Retinal pigment epithelial cell (primary cell): ENCODE measurements around the gene TSPAN32.

ENCODE experiments used
- DNase-seq: peaks from one replicate; pipeline ENCODE4 v3.0.0-alpha.2; 2010; ENCODE audit warnings: low read depth
- H3K4me3 ChIP-seq: 2 replicates; pipeline ENCODE4 v1.5.1; 2011; ENCODE audit warnings: mild to moderate bottlenecking, low read length, control low read depth, moderate library complexity
- TF ChIP-seq, protein P1 (sequence below): conservative IDR thresholded peaks from 2 replicates; pipeline ENCODE4 v1.5.1; 2011; ENCODE audit warnings: low read depth, low read length, control low read depth, inconsistent platforms

Gene TSPAN32

DNA sequence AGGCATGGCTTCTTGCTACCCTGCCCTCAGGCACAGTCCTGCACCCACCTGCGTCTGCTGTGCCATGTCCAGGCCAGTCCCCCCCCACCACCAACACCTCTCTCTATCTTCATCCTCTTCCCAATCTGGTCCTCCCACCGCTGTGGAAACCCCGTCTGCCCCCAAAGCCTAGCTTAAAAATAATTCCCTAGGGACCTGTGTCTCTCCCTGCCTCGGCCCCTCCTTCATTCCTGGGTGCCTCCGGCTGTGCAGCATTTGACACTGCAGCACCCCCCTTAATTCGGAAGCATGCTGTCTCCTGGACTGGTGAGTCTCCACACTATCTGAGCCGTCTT, 28.9 kb upstream of the TSPAN32 start:
- no peak for DNase-seq
- no peak overlapping the region for H3K4me3 ChIP-seq
- TF ChIP-seq, protein P1, sequence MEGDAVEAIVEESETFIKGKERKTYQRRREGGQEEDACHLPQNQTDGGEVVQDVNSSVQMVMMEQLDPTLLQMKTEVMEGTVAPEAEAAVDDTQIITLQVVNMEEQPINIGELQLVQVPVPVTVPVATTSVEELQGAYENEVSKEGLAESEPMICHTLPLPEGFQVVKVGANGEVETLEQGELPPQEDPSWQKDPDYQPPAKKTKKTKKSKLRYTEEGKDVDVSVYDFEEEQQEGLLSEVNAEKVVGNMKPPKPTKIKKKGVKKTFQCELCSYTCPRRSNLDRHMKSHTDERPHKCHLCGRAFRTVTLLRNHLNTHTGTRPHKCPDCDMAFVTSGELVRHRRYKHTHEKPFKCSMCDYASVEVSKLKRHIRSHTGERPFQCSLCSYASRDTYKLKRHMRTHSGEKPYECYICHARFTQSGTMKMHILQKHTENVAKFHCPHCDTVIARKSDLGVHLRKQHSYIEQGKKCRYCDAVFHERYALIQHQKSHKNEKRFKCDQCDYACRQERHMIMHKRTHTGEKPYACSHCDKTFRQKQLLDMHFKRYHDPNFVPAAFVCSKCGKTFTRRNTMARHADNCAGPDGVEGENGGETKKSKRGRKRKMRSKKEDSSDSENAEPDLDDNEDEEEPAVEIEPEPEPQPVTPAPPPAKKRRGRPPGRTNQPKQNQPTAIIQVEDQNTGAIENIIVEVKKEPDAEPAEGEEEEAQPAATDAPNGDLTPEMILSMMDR, result no peak

DNA sequence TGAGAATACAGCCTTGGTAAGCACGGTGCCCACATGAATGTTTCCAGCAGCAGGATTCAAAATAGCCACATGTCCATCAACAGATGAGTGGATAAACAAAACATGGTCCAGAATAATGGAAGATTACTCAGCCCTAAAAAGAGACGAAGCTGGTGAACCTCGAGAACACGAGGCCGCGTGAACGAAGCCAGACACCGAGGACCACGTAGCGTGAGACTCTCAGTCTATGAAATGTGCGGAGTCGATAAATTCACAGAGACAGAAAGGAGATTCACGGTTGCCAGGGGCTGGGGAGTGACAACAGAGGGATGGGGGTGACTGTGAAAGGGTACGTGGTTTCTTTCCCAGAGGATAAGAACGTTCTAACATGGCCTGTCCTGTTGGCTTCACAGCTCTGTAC, 28.5 kb upstream of the TSPAN32 start:
- no peak for DNase-seq
- TF ChIP-seq, protein P1, result no peak
- H3K4me3 ChIP-seq, result no peak overlapping the region

DNA sequence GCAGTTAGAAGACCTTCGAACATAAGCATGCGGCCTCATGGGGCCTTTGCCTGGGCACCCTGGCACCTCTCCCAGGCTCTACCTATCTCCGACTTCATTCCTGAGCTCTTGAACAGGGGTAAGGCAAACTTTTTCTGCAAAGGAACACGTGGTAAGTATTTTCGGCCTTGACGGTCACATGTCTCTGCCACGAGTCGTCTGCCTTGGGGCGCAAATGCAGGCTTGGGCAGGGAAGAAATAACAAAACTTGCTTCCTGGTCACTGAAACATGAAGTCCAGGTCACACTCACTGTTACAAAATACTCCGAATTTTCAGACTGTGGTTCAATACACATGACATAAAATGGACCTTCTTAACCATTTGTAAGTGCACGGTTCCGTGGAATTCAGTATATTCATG, 28.0 kb upstream of the TSPAN32 start:
- TF ChIP-seq, protein P1, result no peak
- H3K4me3 ChIP-seq, result no peak overlapping the region
- DNase-seq, result no peak

DNA sequence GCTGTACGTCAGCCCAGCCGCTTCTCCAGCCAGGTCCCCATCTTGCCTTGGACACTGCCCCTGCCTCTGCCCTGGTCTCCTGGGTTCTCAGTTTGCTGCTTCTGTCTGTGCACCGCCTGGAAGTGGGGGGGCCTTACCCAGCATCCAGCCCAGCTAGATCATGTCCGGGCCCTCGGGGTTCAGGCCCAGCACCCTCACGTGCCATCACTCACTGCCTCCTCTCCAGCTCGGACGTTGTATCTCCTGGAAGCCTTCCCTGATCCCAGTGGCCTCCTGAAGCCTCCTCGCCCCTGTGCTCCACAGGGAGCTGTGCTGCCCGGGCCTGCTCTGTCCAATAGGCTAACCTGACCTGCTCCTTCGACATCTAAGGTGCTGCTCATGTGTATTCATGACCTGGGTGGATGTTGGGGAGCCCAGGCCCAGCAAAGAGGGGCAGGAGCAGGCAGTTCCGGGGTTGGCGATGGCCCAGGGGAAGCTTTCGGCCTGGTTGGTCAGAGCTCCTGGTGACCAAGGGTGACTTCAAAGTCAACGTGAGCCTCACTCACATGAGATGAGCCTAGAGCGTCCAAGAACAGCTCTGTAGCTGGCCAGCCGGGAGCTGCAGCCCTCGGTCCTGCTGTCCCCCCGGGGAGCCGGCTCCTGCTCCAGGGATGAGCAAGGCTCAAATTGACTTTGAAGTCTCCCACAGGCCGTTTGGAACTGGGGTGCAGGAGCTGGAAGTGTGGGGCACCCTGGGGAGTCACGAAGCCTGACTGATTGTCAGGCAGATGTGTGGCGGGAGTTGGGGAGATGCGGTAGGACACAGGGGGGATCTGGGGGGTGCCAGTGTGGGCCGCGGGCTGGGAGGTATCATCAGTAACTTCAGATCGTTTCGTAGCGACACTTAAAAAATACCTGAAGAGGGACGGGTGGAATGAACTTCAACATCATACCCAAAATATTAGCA, 26.2 kb upstream of the TSPAN32 start:
- TF ChIP-seq, protein P1, result no peak
- no peak for DNase-seq
- H3K4me3 ChIP-seq, result no peak overlapping the region

DNA sequence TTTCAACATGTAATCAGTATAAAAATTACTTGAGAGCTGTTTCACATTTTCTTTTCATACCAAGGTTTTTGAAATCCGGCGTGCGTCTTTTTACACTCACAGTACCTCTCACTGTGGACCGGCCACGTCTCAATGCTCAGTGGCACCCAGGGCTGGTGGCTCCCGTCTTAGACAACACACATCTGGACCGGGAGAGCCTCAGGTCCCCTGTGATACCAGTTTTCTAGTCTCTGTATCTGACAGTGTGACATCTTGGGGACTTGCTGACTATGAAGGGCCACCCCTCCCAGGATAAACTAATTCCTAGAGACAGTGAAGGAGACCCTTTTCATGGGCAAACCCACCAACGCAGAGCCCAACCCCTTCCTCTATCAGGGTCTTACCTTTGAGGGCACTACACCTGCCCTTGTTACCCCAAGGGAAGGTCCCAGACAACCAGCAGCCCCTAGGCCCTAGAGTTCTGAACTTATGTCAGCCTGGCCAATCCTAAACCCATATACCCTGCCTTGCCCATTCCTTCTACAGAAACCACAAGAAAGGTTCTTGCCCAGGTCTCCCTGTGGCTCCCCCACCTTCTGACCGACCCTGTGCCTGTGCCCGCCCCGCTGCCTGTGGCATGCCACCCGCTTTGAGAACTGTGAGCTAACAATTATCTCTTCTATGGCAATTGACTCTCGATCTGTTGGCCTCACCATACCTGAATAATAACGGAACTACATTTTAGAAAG, 25.4 kb upstream of the TSPAN32 start:
- no peak for DNase-seq
- TF ChIP-seq, protein P1, result no peak
- no peak overlapping the region for H3K4me3 ChIP-seq

DNA sequence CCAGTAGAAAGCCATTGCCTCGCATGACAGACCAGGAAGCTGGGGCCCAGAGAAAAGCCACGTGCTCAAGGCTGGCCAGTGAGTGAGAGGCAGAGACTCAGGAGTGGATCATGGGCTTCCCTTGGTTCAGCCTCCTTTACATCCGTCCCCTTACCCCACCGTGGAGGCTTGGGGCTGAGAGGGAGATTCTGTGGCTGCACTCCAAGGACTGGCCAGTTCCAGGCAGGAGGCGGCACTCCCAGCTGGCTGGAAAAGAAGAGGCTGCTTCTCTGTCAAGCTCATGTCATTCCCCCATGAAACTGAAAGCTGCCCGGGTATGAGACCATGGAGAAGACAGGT, 24.8 kb upstream of the TSPAN32 start:
- no peak for DNase-seq

More for the DNA sequence above, 24.8 kb upstream of the TSPAN32 start:
- no peak overlapping the region for H3K4me3 ChIP-seq
- TF ChIP-seq, protein P1, result no peak
